ENCODE measurements around the gene SLC17A8. TPM values are rescaled to one million over a fixed set of nuclear protein-coding genes. Genes with fewer than 3 reads are reported as not detected.
"Not testable (repeated sequence)": the region's sequence is repeated elsewhere in the genome, so short reads cannot be mapped to it uniquely, and the experiment has no call there.

SLC17A8 gene
- total RNA-seq, 1 donor from 2014 or later = not detected

DNA sequence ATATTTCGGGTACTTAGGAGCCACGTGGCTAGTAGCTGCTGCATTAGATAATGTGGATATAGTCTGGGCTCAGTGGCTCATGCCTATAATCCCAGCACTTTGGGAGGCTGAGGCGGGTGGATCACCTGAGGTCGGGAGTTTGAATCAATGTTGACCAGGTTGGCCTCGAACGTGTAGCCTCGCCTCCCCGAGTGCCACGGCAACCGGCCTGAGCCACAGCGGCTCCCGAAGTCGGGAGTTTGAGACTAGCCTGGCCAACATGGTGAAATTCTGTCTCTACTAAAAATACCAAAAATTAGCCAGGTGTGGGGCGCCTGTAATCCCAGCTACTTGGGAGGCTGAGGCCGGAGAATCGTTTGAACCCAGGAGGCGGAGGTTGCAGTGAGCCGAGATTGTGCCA lies 12.5 kb upstream of the SLC17A8 start:
- H3K9me3 Mint-ChIP-seq (ENCODE audit: unreplicated experiment); H3K4me3 Mint-ChIP-seq (ENCODE audit: unreplicated experiment); FAIRE-seq; H3K27ac Mint-ChIP-seq (ENCODE audit: unreplicated experiment); H3K4me1 ChIP-seq (ENCODE audit: insufficient read depth, low read length); H3K4me2 ChIP-seq (ENCODE audit: low read length); H3K27me3 ChIP-seq (ENCODE audit: insufficient read depth, low read length); H3K36me3 ChIP-seq (ENCODE audit: insufficient read depth, low read length); H3K4me1 Mint-ChIP-seq (ENCODE audit: low read depth, unreplicated experiment); H3K9ac ChIP-seq (ENCODE audit: low read length); H3K36me3 Mint-ChIP-seq (ENCODE audit: low read depth, unreplicated experiment); H3K79me2 ChIP-seq (ENCODE audit: insufficient read depth, low read length); H2AFZ ChIP-seq (ENCODE audit: low read depth, low read length); H3K27ac ChIP-seq (ENCODE audit: low read depth, low read length); H3K27me3 Mint-ChIP-seq (ENCODE audit: low read depth, unreplicated experiment); DNase-seq (ENCODE audit: low read depth); H3K4me3 ChIP-seq (ENCODE audit: insufficient read depth, low read depth, low read length); H3K9me3 ChIP-seq (ENCODE audit: insufficient read depth, low read depth, low read length); H4K20me1 ChIP-seq (ENCODE audit: insufficient read depth, low read length): not testable (repeated sequence)

DNA sequence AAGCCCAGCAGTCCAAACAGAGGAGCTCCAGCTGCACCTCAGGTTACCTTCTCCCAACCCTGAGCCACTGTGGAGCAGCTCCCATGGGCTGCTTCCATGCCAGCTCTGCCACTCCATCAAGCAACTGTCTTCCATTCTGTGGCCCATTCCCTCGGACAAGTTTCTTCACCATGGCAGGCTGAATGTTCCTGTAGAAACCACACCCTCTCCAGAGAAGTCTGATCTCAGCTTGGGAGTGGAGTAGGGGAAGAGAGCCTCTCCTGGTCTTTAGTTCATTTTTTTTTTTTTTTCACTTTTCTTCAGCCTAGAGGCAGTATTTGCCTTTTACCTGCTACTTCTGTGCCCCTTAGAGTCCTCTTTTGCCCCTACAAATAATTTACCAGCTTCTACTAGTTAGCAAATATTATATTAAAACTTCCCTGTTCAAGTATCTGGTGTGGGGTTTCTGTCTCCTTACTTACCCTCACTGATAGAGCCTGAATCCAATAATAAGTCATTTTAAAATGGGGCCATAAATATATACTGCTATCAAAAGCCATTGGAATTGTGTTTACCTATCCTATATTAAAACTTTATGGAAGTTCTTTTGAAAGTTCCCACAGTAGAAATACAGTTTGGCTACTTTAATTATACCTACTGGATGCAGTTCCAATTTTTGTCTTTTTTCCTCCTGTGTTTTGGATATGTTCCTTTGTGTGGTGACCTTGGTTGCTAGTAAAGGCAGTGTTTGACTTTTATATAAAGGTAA lies 11.7 kb upstream of the SLC17A8 start:
- Histone ChIP-seq H3K9me3 (ENCODE audit: insufficient read depth, low read depth, low read length) (no peaks in the 10 kb centered on the region), H3K9ac (ENCODE audit: low read length) (no peak overlapping the region), H4K20me1 (ENCODE audit: insufficient read depth, low read length) (no peaks in the 10 kb centered on the region), H3K27me3 (ENCODE audit: insufficient read depth, low read length) (no peaks in the 10 kb centered on the region), H3K4me2 (ENCODE audit: low read length) (no peak overlapping the region), H3K4me3 (ENCODE audit: insufficient read depth, low read depth, low read length) (no peak overlapping the region), H3K36me3 (ENCODE audit: insufficient read depth, low read length) (no peaks in the 10 kb centered on the region), H2AFZ (ENCODE audit: low read depth, low read length) (no peak overlapping the region), H3K79me2 (ENCODE audit: insufficient read depth, low read length) (no peaks in the 10 kb centered on the region), H3K27ac (ENCODE audit: low read depth, low read length) (no peak overlapping the region), H3K4me1 (ENCODE audit: insufficient read depth, low read length) (no peaks in the 10 kb centered on the region)
- no peak for DNase-seq (ENCODE audit: low read depth)
- TF ChIP-seq, protein P1, sequence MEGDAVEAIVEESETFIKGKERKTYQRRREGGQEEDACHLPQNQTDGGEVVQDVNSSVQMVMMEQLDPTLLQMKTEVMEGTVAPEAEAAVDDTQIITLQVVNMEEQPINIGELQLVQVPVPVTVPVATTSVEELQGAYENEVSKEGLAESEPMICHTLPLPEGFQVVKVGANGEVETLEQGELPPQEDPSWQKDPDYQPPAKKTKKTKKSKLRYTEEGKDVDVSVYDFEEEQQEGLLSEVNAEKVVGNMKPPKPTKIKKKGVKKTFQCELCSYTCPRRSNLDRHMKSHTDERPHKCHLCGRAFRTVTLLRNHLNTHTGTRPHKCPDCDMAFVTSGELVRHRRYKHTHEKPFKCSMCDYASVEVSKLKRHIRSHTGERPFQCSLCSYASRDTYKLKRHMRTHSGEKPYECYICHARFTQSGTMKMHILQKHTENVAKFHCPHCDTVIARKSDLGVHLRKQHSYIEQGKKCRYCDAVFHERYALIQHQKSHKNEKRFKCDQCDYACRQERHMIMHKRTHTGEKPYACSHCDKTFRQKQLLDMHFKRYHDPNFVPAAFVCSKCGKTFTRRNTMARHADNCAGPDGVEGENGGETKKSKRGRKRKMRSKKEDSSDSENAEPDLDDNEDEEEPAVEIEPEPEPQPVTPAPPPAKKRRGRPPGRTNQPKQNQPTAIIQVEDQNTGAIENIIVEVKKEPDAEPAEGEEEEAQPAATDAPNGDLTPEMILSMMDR (IDR thresholded peaks at IDR 0.05; ENCODE audit: insufficient read depth, low read depth, low read length) = no peak
- FAIRE-seq = no peak
- H3K4me3 Mint-ChIP-seq (ENCODE audit: unreplicated experiment) = no peak overlapping the region
- H3K27me3 Mint-ChIP-seq (ENCODE audit: low read depth, unreplicated experiment) = no peaks in the 10 kb centered on the region
- no peaks in the 10 kb centered on the region for H3K4me1 Mint-ChIP-seq (ENCODE audit: low read depth, unreplicated experiment)
- no peak overlapping the region for H3K27ac Mint-ChIP-seq (ENCODE audit: unreplicated experiment)
- H3K9me3 Mint-ChIP-seq (ENCODE audit: unreplicated experiment) = no peaks in the 10 kb centered on the region
- H3K36me3 Mint-ChIP-seq (ENCODE audit: low read depth, unreplicated experiment) = no peaks in the 10 kb centered on the region

DNA sequence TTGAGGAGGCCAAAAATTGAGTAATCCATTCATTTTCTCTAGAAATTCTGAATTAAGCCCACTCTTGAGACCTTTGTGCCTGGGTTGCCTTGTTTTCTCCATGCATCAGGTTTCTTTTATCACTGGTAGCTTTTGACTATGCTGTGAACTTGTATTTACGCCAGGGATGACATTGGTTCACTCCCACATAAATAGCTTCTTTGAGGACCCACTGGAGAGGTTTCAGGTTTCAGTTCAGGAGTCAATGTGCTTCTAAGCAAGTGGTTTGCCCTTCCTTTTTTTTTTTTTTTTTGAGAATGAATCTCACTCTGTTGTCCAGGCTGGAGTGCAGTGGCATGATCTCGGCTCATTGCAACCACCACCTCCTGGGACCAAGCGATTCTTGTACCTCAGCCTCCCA lies 10.2 kb upstream of the SLC17A8 start:
- Histone ChIP-seq H3K9ac (ENCODE audit: low read length) (no peak overlapping the region), H3K9me3 (ENCODE audit: insufficient read depth, low read depth, low read length) (no peaks in the 10 kb centered on the region), H2AFZ (ENCODE audit: low read depth, low read length) (no peak overlapping the region), H3K27me3 (ENCODE audit: insufficient read depth, low read length) (no peaks in the 10 kb centered on the region), H3K4me1 (ENCODE audit: insufficient read depth, low read length) (no peaks in the 10 kb centered on the region), H3K4me2 (ENCODE audit: low read length) (no peak overlapping the region), H3K4me3 (ENCODE audit: insufficient read depth, low read depth, low read length) (no peak overlapping the region), H4K20me1 (ENCODE audit: insufficient read depth, low read length) (no peaks in the 10 kb centered on the region), H3K79me2 (ENCODE audit: insufficient read depth, low read length) (no peaks in the 10 kb centered on the region), H3K27ac (ENCODE audit: low read depth, low read length) (no peak overlapping the region), H3K36me3 (ENCODE audit: insufficient read depth, low read length) (no peaks in the 10 kb centered on the region)
- TF ChIP-seq, protein P1 (IDR thresholded peaks at IDR 0.05; ENCODE audit: insufficient read depth, low read depth, low read length) = no peak
- TF ChIP-seq EZH2 (IDR thresholded peaks at IDR 0.05; ENCODE audit: insufficient read depth, low read length) = no peak
- FAIRE-seq (no peak), DNase-seq (ENCODE audit: low read depth) (peak; percentile 35)
- no peaks in the 10 kb centered on the region for H3K4me1 Mint-ChIP-seq (ENCODE audit: low read depth, unreplicated experiment)
- no peak overlapping the region for H3K4me3 Mint-ChIP-seq (ENCODE audit: unreplicated experiment)
- H3K36me3 Mint-ChIP-seq (ENCODE audit: low read depth, unreplicated experiment) = no peaks in the 10 kb centered on the region
- H3K27me3 Mint-ChIP-seq (ENCODE audit: low read depth, unreplicated experiment) = no peaks in the 10 kb centered on the region
- H3K27ac Mint-ChIP-seq (ENCODE audit: unreplicated experiment) = no peak overlapping the region
- H3K9me3 Mint-ChIP-seq (ENCODE audit: unreplicated experiment) = no peaks in the 10 kb centered on the region

Measured in astrocyte (in vitro differentiated cells and primary cell).